SKM-1 treated with dmso at 0.1 percent for 144 hours (cell line): ENCODE data around the gene TOR3A.

ENCODE experiments used
- DNase-seq: peaks from one replicate; lab custom pipeline; 2025; ENCODE audit not compliant: unreplicated experiment; lab: John Stamatoyannopoulos, UW

The TOR3A gene

GRCh38 chr1:179145521-179145920 is 63.7 kb downstream of the TOR3A start:
- DNase-seq: no peak
